ENCODE measurements around the gene DAZAP1.

DAZAP1 gene

DNA sequence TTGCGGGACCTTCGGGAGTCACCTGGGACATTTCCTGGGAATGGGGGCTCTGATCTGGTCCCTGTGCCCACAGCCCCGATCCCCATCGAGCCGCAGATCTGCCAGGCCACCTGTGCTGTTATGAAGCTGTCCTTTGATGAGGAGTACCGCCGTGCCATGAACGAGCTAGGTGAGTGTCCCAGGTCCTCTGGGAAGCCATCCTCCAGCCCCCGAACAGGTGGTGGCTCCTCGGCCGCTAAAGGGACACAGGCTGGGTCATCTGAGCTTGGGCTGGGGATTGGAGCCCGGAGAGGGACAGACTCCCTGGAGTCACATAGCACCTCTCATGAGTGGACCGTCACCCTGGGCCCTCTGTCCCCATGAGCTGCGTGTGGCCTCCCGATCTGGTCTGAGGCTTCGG lies 50.5 kb downstream of the DAZAP1 start:
- no peak for DNase-seq (ENCODE audit: low read depth)
- TF ChIP-seq CTCF (IDR thresholded peaks at IDR 0.05; ENCODE audit: low read depth, low read length, missing control alignments) = no peak
- no peak overlapping the region for H3K4me3 ChIP-seq (ENCODE audit: low read depth, low read length)

GRCh38 chr19:1459479-1459878 lies 52.1 kb downstream of the DAZAP1 start:
- TF ChIP-seq CTCF (IDR thresholded peaks at IDR 0.05; ENCODE audit: low read depth, low read length, missing control alignments) = no peak
- H3K4me3 ChIP-seq (ENCODE audit: low read depth, low read length) = no peak overlapping the region
- no peak for DNase-seq (ENCODE audit: low read depth)

DNA sequence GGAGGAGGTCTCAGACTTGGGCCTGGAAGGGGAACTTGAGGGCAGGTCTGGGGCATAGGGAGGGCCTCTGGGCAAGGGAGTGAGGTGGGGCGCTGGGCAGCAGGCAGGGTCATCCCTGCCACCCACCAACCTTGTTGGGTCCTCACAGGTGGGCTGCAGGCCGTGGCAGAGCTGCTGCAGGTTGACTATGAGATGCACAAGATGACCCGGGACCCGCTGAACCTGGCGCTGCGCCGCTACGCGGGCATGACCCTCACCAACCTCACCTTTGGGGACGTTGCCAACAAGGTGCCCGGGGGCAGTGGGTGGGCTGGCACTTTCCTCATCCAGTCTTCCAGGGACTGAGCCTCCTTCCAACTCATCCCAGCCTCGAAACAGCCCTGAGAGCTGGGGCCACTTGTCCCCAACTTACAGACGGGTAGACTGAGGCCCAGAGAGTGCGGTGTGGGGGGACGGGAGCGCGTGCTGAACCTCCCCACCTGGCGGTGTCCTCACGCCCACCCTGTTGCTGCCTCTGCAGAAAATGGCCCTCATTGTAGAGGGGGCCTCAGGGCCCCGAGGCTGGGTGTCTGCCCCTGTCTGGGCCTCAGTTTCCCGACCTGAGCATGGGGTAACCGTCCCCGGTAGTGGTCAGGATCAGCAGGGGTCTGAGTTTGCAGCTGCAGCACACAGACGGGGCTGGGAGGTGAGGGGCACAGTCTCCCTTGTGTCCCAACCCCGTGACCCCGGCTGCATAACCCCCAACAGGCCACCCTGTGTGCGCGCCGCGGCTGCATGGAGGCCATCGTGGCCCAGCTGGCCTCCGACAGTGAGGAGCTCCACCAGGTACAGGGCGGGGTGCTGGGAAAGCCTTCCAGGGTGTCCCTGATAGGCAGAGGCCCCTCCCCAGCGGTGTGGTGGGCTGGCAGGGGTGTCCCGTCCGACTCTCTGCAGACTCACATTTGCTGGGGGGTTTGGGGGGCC lies 52.9 kb downstream of the DAZAP1 start:
- TF ChIP-seq CTCF (IDR thresholded peaks at IDR 0.05; ENCODE audit: low read depth, low read length, missing control alignments) = no peak
- H3K4me3 ChIP-seq (ENCODE audit: low read depth, low read length) = no peak overlapping the region
- no peak for DNase-seq (ENCODE audit: low read depth)

GRCh38 chr19:1461862-1462261 lies 54.5 kb downstream of the DAZAP1 start:
- H3K4me3 ChIP-seq (ENCODE audit: low read depth, low read length) = no peak overlapping the region
- no peak for TF ChIP-seq CTCF (IDR thresholded peaks at IDR 0.05; ENCODE audit: low read depth, low read length, missing control alignments)
- no peak for DNase-seq (ENCODE audit: low read depth)

DNA sequence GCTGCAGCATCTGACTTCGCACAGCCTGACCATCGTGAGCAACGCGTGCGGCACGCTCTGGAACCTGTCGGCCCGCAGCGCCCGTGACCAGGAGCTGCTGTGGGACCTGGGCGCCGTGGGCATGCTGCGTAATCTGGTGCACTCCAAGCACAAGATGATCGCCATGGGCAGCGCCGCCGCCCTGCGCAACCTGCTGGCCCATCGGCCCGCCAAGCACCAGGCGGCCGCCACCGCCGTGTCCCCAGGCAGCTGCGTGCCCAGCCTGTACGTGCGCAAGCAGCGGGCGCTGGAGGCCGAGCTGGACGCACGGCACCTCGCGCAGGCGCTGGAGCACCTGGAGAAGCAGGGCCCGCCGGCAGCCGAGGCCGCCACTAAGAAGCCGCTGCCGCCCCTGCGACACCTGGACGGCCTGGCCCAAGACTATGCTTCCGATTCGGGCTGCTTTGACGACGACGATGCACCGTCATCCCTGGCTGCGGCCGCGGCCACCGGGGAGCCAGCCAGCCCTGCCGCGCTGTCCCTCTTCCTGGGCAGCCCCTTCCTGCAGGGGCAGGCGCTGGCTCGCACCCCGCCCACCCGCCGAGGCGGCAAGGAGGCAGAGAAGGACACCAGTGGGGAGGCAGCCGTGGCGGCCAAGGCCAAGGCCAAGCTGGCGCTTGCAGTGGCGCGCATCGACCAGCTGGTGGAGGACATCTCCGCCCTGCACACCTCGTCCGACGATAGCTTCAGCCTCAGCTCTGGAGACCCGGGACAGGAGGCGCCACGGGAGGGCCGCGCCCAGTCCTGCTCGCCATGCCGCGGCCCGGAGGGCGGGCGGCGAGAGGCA lies 58.0 kb downstream of the DAZAP1 start:
- peak; percentile 48 for TF ChIP-seq CTCF (IDR thresholded peaks at IDR 0.05; ENCODE audit: low read depth, low read length, missing control alignments)
- no peak overlapping the region for H3K4me3 ChIP-seq (ENCODE audit: low read depth, low read length)
- DNase-seq (ENCODE audit: low read depth) = no peak

DNA sequence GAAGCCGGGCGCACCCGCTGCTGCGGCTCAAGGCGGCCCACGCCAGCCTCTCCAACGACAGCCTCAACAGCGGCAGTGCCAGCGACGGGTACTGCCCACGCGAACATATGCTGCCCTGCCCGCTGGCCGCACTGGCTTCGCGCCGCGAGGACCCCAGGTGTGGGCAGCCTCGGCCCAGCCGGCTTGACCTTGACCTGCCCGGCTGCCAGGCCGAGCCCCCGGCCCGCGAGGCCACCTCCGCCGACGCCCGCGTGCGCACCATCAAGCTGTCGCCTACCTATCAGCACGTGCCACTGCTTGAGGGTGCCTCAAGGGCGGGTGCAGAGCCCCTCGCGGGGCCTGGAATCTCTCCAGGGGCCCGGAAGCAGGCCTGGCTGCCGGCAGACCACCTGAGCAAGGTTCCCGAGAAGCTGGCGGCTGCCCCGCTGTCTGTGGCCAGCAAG lies 58.7 kb downstream of the DAZAP1 start:
- H3K4me3 ChIP-seq (ENCODE audit: low read depth, low read length) = no peak overlapping the region
- DNase-seq (ENCODE audit: low read depth) = no peak
- no peak for TF ChIP-seq CTCF (IDR thresholded peaks at IDR 0.05; ENCODE audit: low read depth, low read length, missing control alignments)
